Progenitor cell of endocrine pancreas (in vitro differentiated cells): ENCODE measurements around the gene TTLL11. TPM values are rescaled to one million over a fixed set of nuclear protein-coding genes. Genes with fewer than 3 reads are reported as not detected.
"Not testable (repeated sequence)": the region's sequence is repeated elsewhere in the genome, so short reads cannot be mapped to it uniquely, and the experiment has no call there.

Source experiments
- DNase-seq: peaks from one replicate; pipeline ENCODE4 v3.0.0; 2021; ENCODE audit warnings: low spot score; ENCODE audit not compliant: unreplicated experiment
- H3K27ac Mint-ChIP-seq: 2 replicates; pipeline ENCODE4 v1.8.0; 2021; ENCODE audit warnings: mild to moderate bottlenecking, moderate library complexity, mixed read lengths
- H3K27me3 Mint-ChIP-seq: 2 replicates; pipeline ENCODE4 v1.8.0; 2021; ENCODE audit warnings: mixed read lengths
- H3K36me3 Mint-ChIP-seq: 2 replicates; pipeline ENCODE4 v1.8.0; 2022; ENCODE audit warnings: mixed read lengths; ENCODE audit not compliant: insufficient read depth
- H3K4me1 Mint-ChIP-seq: 2 replicates; pipeline ENCODE4 v1.8.0; 2021; ENCODE audit warnings: low read depth, mixed read lengths
- H3K4me3 Mint-ChIP-seq: 2 replicates; pipeline ENCODE4 v1.8.0; 2021; ENCODE audit warnings: low read depth, mild to moderate bottlenecking, moderate library complexity, mixed read lengths
- H3K9me3 Mint-ChIP-seq: 2 replicates; pipeline ENCODE4 v1.8.0; 2021; ENCODE audit warnings: low read depth, mixed read lengths
- CTCF ChIP-seq: fragments of 200-600 bp; sonication (generic); IDR thresholded peaks from one replicate; pipeline ENCODE4 v1.5.0; 2021; ENCODE audit warnings: antibody characterized with exemption, mild to moderate bottlenecking; ENCODE audit not compliant: unreplicated experiment
- total RNA-seq: library from RNA; stranded (reverse); gene quantifications from 2 replicates; pipeline ENCODE4 v1.2.1, GENCODE V29; 2021

TTLL11 gene
- total RNA-seq, 1 donor from 2014 or later, result 5.3 TPM

DNA sequence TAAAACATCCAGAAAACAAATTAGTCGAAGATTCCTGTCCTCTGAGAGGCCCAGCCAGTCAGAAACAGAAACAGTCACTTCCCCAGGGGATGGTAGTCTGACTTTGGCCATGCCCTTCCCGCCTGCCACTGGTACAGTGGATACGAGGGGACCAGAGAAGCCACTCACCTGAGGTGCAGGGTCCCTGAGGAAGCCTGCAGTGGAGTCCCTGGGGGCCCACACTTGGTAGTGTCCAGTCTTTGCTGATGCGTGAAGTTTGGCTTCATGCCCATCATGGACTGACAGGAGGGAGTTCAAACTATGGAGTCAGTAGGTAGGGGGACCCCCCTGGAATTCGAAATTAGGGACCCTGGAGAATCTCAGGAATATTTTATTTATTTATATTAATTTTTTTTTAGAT, 294.2 kb downstream of the TTLL11 start:
- H3K36me3 Mint-ChIP-seq, result no peaks in the 10 kb centered on the region
- DNase-seq, result no peak
- no peak for TF ChIP-seq CTCF

GRCh38 chr9:121797081-121797480, 296.0 kb downstream of the TTLL11 start:
- Mint-ChIP-seq H3K4me3 (no peak overlapping the region), H3K27me3 (peaks cover 23% of the 10 kb centered on the region), H3K27ac (no peak overlapping the region), H3K4me1 (peaks cover 1% of the 10 kb centered on the region), H3K9me3 (no peaks in the 10 kb centered on the region), H3K36me3 (no peaks in the 10 kb centered on the region)
- DNase-seq, result no peak
- no peak for TF ChIP-seq CTCF

More for the DNA sequence above, 294.2 kb downstream of the TTLL11 start:
- H3K27me3 Mint-ChIP-seq, result peaks cover 32% of the 10 kb centered on the region
- no peak overlapping the region for H3K4me3 Mint-ChIP-seq
- no peak overlapping the region for H3K27ac Mint-ChIP-seq
- peaks cover 1% of the 10 kb centered on the region for H3K4me1 Mint-ChIP-seq
- peaks cover under 1% of the 10 kb centered on the region for H3K9me3 Mint-ChIP-seq

DNA sequence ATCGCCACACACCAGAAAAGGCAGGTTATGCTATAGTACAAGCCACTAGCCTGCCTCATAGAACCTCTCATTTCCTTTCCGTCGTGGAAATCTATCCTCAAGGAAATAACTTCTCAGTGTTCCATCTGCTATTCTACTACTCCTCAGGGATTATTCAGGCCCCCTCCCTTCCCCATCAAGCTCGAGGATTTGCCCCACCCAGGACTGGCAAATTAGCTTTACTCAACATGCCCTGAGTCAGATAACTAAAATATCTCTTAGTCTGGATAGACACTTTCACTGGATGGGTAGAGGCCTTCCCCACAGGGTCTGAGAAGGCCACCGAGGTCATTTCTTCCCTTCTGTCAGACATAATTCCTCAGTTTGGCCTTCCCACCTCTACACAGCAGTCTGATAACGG, 298.8 kb downstream of the TTLL11 start:
- not testable (repeated sequence) for H3K9me3 Mint-ChIP-seq, H3K4me3 Mint-ChIP-seq, H3K4me1 Mint-ChIP-seq, H3K36me3 Mint-ChIP-seq, DNase-seq, H3K27ac Mint-ChIP-seq
- H3K27me3 Mint-ChIP-seq, result peaks cover 25% of the 10 kb centered on the region

GRCh38 chr9:121792476-121792875, 300.6 kb downstream of the TTLL11 start:
- H3K4me3 Mint-ChIP-seq, H3K36me3 Mint-ChIP-seq, H3K4me1 Mint-ChIP-seq, DNase-seq, H3K9me3 Mint-ChIP-seq, H3K27ac Mint-ChIP-seq: not testable (repeated sequence)
- H3K27me3 Mint-ChIP-seq, result peaks cover 25% of the 10 kb centered on the region

DNA sequence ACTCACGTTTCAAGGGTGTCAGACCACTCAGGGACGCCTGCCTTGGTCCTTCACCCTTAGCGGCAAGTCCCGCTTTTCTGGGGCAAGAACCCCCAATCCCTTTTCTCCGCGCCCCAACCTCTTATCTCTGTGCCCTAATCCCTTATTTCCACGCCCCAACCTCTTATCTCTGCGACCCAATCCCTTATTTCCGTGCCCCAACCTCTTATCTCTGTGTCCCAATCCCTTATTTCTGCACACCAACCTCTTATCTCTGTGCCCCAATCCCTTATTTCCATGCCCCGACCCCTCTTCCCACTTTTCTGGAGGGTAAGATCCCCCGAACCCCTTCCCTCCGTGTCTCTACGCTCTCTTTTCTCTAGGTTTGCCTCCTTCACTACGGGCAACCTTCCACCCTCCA, 302.3 kb downstream of the TTLL11 start:
- Mint-ChIP-seq H3K27me3 (peaks cover 19% of the 10 kb centered on the region), H3K9me3 (peaks cover 3% of the 10 kb centered on the region), H3K4me1 (no peaks in the 10 kb centered on the region), H3K36me3 (no peaks in the 10 kb centered on the region), H3K27ac (no peak overlapping the region), H3K4me3 (no peak overlapping the region)
- DNase-seq, result no peak
- TF ChIP-seq CTCF, result no peak

GRCh38 chr9:121788686-121789366, 304.3 kb downstream of the TTLL11 start:
- Mint-ChIP-seq H3K27ac (peak overlapping the region; percentile 0), H3K9me3 (peaks cover 3% of the 10 kb centered on the region), H3K4me3 (no peak overlapping the region), H3K4me1 (no peaks in the 10 kb centered on the region), H3K27me3 (peaks cover 13% of the 10 kb centered on the region), H3K36me3 (peaks cover under 1% of the 10 kb centered on the region)
- DNase-seq, result no peak
- no peak for TF ChIP-seq CTCF
